Cardiac muscle cell (in vitro differentiated cells and primary cell): ENCODE measurements around the gene RAB37. TPM values are rescaled to one million over a fixed set of nuclear protein-coding genes. Genes with fewer than 3 reads are reported as not detected.

Experiments used
- DNase-seq, 2 donors: peaks; one replicate each; pipeline versions ENCODE4 v3.0.0 to v3.0.0-alpha.2; 2010 to 2017; ENCODE audit warnings: low read depth in 1 of 2, low spot score in 1 of 2
- H3K27ac ChIP-seq: fragments of 200-600 bp; sonication (generic); 2 replicates; pipeline ENCODE4 v1.5.1; 2016
- H3K27me3 ChIP-seq: fragments of 200-600 bp; sonication (generic); 2 replicates; pipeline ENCODE4 v1.6.0; 2016; ENCODE audit warnings: control low read depth
- H3K36me3 ChIP-seq: fragments of 200-600 bp; sonication (generic); 2 replicates; pipeline ENCODE4 v1.5.1; 2016; ENCODE audit warnings: control low read depth
- H3K4me1 ChIP-seq: fragments of 200-600 bp; sonication (generic); 2 replicates; pipeline ENCODE4 v1.8.1; 2017; ENCODE audit warnings: low read depth, mild to moderate bottlenecking, mixed run types
- H3K4me3 ChIP-seq: fragments of 200-600 bp; sonication (generic); 2 replicates; pipeline ENCODE4 v1.5.1; 2016; ENCODE audit warnings: mild to moderate bottlenecking
- H3K9me3 ChIP-seq: fragments of 200-600 bp; sonication (generic); 2 replicates; pipeline ENCODE4 v1.5.1; 2017; ENCODE audit warnings: low read depth, mild to moderate bottlenecking, control low read depth
- polyA plus RNA-seq: library from polyadenylated mRNA; unstranded; fragments of >200 nt; fragmentation: Nextera tagmentation; extraction: Ambion mirVana; gene quantifications from 2 replicates; pipeline ENCODE4 v1.2.1, GENCODE V29; 2016
- total RNA-seq: library from RNA; depleted of rRNA; stranded (reverse); fragments of >200 nt; gene quantifications from 2 replicates; pipeline ENCODE4 v1.2.3, GENCODE V29; 2016
- TF ChIP-seq, protein P1 (sequence below): IDR thresholded peaks from 2 replicates; pipeline ENCODE4 v1.5.1; 2012; ENCODE audit warnings: low read depth, mild to moderate bottlenecking, low read length

RAB37 gene
- total and polyA plus RNA-seq, 2 experiments from 2014 or later = 3.4 to 4.9 TPM

DNA sequence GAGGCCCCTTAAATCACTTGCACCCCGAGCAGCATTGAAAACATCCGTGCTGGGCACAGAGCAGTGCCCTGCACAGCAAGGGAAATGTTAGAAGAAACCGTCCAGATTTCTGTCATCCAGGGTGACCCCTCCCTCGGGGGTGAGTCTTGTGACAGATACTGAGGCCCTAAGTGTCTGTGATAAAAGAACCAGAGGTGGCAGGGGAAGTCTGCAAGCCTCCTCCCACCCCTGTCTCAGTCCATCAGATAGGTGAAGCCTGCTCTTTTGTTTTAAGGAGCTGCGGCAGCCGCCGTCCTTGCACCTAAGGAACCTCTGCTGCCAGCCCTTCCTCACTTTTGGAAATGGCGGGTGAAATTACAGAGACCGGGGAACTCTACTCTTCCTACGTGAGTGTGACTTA is 39.9 kb downstream of the RAB37 start:
- TF ChIP-seq, protein P1, sequence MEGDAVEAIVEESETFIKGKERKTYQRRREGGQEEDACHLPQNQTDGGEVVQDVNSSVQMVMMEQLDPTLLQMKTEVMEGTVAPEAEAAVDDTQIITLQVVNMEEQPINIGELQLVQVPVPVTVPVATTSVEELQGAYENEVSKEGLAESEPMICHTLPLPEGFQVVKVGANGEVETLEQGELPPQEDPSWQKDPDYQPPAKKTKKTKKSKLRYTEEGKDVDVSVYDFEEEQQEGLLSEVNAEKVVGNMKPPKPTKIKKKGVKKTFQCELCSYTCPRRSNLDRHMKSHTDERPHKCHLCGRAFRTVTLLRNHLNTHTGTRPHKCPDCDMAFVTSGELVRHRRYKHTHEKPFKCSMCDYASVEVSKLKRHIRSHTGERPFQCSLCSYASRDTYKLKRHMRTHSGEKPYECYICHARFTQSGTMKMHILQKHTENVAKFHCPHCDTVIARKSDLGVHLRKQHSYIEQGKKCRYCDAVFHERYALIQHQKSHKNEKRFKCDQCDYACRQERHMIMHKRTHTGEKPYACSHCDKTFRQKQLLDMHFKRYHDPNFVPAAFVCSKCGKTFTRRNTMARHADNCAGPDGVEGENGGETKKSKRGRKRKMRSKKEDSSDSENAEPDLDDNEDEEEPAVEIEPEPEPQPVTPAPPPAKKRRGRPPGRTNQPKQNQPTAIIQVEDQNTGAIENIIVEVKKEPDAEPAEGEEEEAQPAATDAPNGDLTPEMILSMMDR = no peak
- Histone ChIP-seq H3K4me3 (peak overlapping the region; percentile 61), H3K9me3 (no peaks in the 10 kb centered on the region), H3K27ac (peak overlapping the region; percentile 57), H3K27me3 (no peaks in the 10 kb centered on the region), H3K36me3 (no peaks in the 10 kb centered on the region), H3K4me1 (peaks cover 7% of the 10 kb centered on the region)
- no peak for DNase-seq

DNA sequence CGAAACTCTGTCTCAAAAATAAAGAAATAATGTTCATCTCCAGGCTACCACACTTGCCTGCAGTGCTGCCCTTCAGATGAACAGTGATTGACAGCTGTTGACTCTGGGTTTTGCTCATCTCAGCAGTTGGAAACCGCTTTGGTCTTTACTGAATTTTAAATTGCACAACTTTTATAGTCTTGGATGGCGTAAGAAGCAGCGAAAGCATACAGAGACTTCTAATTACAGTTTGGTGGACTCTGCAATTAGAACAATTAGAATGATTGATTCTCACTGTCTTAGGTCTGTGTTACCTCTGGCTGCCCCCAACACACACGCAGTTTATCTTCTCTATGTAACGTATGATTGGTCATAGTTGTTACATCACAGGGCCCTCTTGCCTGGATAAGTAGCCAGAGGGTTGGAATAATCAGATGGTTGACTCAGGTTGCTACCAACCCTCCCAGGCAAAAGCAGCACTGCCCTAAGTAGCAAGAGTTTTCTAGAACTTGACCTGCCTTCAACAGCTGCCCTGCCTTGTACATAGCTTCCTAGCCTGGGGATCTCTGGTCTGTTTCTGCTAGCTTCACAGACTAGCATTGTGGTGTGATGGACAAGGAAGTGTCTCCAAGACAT is 41.0 kb downstream of the RAB37 start:
- H3K4me1 ChIP-seq = peaks cover 7% of the 10 kb centered on the region
- H3K27ac ChIP-seq = no peak overlapping the region
- no peaks in the 10 kb centered on the region for H3K27me3 ChIP-seq
- H3K9me3 ChIP-seq = no peaks in the 10 kb centered on the region
- H3K4me3 ChIP-seq = no peak overlapping the region
- TF ChIP-seq, protein P1 = no peak
- peak in 1 of 2 donors; percentile 22 for DNase-seq
- H3K36me3 ChIP-seq = no peaks in the 10 kb centered on the region

DNA sequence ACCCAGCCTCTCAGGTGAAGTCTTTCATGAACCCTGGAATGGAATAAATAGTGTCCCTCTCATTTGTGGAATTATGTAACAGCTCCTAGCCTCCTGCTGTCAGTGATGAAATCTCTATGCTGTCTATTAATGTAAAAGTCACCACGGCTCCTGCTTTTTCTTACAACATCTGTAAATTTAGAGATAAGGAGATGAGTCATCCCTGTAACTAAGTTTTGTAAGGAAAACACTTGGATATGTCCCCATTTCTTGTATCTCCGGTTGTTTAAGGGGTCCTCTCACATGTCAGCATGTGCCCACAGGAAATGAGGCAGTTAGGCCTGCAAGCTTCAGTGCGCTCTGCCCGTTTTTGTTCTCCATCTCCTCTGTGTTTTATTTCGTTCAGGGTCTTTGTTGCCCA is 41.9 kb downstream of the RAB37 start:
- peak in 1 of 2 donors; percentile 82 for DNase-seq

DNA sequence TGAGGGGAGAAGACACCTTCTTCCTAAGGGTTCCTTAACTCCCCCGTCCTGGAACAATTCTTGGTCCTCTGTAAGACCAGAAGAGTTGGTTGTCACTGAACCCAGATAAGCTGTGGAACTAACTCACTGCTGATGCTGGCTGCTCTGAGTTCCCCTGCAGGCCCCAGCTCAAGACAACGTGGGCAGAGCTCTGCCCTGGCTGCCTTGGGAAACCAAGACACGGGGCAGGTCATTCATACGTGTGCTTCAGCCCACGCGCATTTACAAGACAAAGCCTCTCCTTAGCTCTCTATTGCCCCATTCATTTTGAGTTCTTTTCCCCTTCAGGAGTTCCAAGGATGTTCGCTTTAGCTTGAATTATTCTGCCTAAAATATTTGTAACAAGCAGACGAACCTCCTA is 42.4 kb downstream of the RAB37 start:
- H3K4me3 ChIP-seq = no peak overlapping the region
- no peak for DNase-seq
- H3K27me3 ChIP-seq = no peaks in the 10 kb centered on the region
- H3K27ac ChIP-seq = no peak overlapping the region
- TF ChIP-seq, protein P1 = no peak
- H3K9me3 ChIP-seq = no peaks in the 10 kb centered on the region
- peaks cover 7% of the 10 kb centered on the region for H3K4me1 ChIP-seq
- no peaks in the 10 kb centered on the region for H3K36me3 ChIP-seq

More for the DNA sequence above, 41.9 kb downstream of the RAB37 start:
- Histone ChIP-seq H3K9me3 (no peaks in the 10 kb centered on the region), H3K27me3 (no peaks in the 10 kb centered on the region), H3K4me1 (peaks cover 7% of the 10 kb centered on the region), H3K36me3 (no peaks in the 10 kb centered on the region), H3K27ac (no peak overlapping the region), H3K4me3 (no peak overlapping the region)
- TF ChIP-seq, protein P1 = no peak

DNA sequence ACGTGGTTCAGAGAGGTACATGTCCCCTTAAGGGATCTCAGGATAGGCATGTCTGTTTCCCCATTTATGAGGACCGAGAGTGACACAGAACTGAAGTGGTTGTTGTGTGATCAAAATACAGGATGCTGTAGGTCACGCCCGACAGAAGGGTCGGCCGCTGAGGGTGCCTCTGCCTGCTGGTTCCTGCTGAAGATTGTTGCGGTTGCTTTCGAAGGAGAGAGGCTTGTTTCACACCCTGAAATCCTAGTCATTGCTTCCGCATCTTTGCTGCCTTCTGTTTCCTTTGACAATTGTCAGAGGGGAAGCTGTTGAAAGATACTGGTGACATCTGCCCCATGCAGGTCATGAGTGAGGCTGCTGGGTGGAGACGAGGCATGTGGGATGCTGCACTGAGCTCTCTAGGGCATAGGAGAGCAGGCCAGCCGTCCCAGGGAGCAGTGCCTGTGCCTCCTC is 42.9 kb downstream of the RAB37 start:
- no peaks in the 10 kb centered on the region for H3K27me3 ChIP-seq

More for the DNA sequence above, 42.9 kb downstream of the RAB37 start:
- TF ChIP-seq, protein P1 = no peak
- DNase-seq = no peak
- H3K27ac ChIP-seq = no peak overlapping the region
- no peak overlapping the region for H3K4me3 ChIP-seq
- H3K36me3 ChIP-seq = no peaks in the 10 kb centered on the region
- H3K4me1 ChIP-seq = peaks cover 7% of the 10 kb centered on the region
- no peaks in the 10 kb centered on the region for H3K9me3 ChIP-seq
